Measurements from ENCODE around the gene HOXD10. TPM values are rescaled to one million over a fixed set of nuclear protein-coding genes. Genes with fewer than 3 reads are reported as not detected.

The HOXD10 gene
- total and polyA plus RNA-seq, 4 donors, result 0.05 to 0.54 TPM; not detected in 2

- no peak overlapping the region for H3K4me3 ChIP-seq
- H3K27me3 ChIP-seq (ENCODE audit: control insufficient read depth in 3 of 3, insufficient read depth in 3 of 3, low read length in 2 of 3), result peaks cover 21 to 98% (median 90%) of the 10 kb centered on the region in 3 donors
- H3K4me1 ChIP-seq (ENCODE audit: control insufficient read depth in 5 of 5, insufficient read depth in 5 of 5, low read length in 5 of 5), result peaks cover 0 to 17% (median 0%) of the 10 kb centered on the region in 5 donors
- ATAC-seq (ENCODE audit: insufficient read depth, low FRiP score) (no peak), DNase-seq (peak in 1 of 3 donors; percentile 2)
- no peak overlapping the region for H3K27ac ChIP-seq (ENCODE audit: low read depth in 1 of 2, low read length in 1 of 2)
- H3K9ac ChIP-seq (ENCODE audit: insufficient read depth in 1 of 2, low read length in 2 of 2), result no peak overlapping the region
- H3K36me3 ChIP-seq (ENCODE audit: control insufficient read depth in 4 of 4, insufficient read depth in 4 of 4, low read length in 4 of 4), result no peaks in the 10 kb centered on the region
- WGBS, 2 donors, result 4 to 22% methylated on average over 23 to 26 of the region's 26 CpGs
- no peak for TF ChIP-seq CTCF (IDR thresholded peaks at IDR 0.05; ENCODE audit: control extremely low read depth, extremely low read depth)
- peaks cover 0 to 15% (median 0%) of the 10 kb centered on the region in 4 donors for H3K9me3 ChIP-seq (ENCODE audit: control insufficient read depth in 4 of 4, insufficient read depth in 3 of 4, low read length in 3 of 4)
Observed at GRCh38 chr2:176165370-176166050, 48.9 kb downstream of the HOXD10 start.

GRCh38 chr2:176166272-176166671, 49.7 kb downstream of the HOXD10 start:
- H3K4me1 ChIP-seq (ENCODE audit: control insufficient read depth in 5 of 5, insufficient read depth in 5 of 5, low read length in 5 of 5), result peaks cover 0 to 13% (median 0%) of the 10 kb centered on the region in 5 donors
- DNase-seq (no peak), ATAC-seq (ENCODE audit: insufficient read depth, low FRiP score) (no peak)
- H3K4me3 ChIP-seq, result no peak overlapping the region
- H3K9me3 ChIP-seq (ENCODE audit: control insufficient read depth in 4 of 4, insufficient read depth in 3 of 4, low read length in 3 of 4), result peaks cover 0 to 14% (median 0%) of the 10 kb centered on the region in 4 donors
- peaks cover 20 to 99% (median 91%) of the 10 kb centered on the region in 3 donors for H3K27me3 ChIP-seq (ENCODE audit: control insufficient read depth in 3 of 3, insufficient read depth in 3 of 3, low read length in 2 of 3)
- WGBS, 2 donors, result 19 to 45% methylated on average over 2 of the region's 2 CpGs
- TF ChIP-seq CTCF (IDR thresholded peaks at IDR 0.05; ENCODE audit: control extremely low read depth, extremely low read depth), result no peak
- no peak overlapping the region for H3K27ac ChIP-seq (ENCODE audit: low read depth in 1 of 2, low read length in 1 of 2)
- H3K9ac ChIP-seq (ENCODE audit: insufficient read depth in 1 of 2, low read length in 2 of 2), result no peak overlapping the region
- no peaks in the 10 kb centered on the region for H3K36me3 ChIP-seq (ENCODE audit: control insufficient read depth in 4 of 4, insufficient read depth in 4 of 4, low read length in 4 of 4)

GRCh38 chr2:176167398-176167797, 50.8 kb downstream of the HOXD10 start:
- Histone ChIP-seq H3K9ac (ENCODE audit: insufficient read depth in 1 of 2, low read length in 2 of 2) (no peak overlapping the region), H3K27me3 (ENCODE audit: control insufficient read depth in 3 of 3, insufficient read depth in 3 of 3, low read length in 2 of 3) (peaks cover 27 to 97% (median 87%) of the 10 kb centered on the region in 3 donors), H3K27ac (ENCODE audit: low read depth in 1 of 2, low read length in 1 of 2) (no peak overlapping the region), H3K4me1 (ENCODE audit: control insufficient read depth in 5 of 5, insufficient read depth in 5 of 5, low read length in 5 of 5) (peaks cover 0 to 12% (median 0%) of the 10 kb centered on the region in 5 donors), H3K9me3 (ENCODE audit: control insufficient read depth in 4 of 4, insufficient read depth in 3 of 4, low read length in 3 of 4) (peaks cover 0 to 22% (median 0%) of the 10 kb centered on the region in 4 donors), H3K4me3 (no peak overlapping the region), H3K36me3 (ENCODE audit: control insufficient read depth in 4 of 4, insufficient read depth in 4 of 4, low read length in 4 of 4) (no peaks in the 10 kb centered on the region)
- DNase-seq, result no peak
- WGBS, 2 donors, result 63 to 68% methylated on average over 1 of the region's 1 CpG
- no peak for ATAC-seq (ENCODE audit: insufficient read depth, low FRiP score)
- TF ChIP-seq CTCF (IDR thresholded peaks at IDR 0.05; ENCODE audit: control extremely low read depth, extremely low read depth), result no peak
